HL-60 (cell line): Measurements from ENCODE around the gene EPHB4.

ENCODE experiments used
- CTCF ChIP-seq: IDR thresholded peaks from one replicate; pipeline ENCODE4 v1.5.1; 2011; ENCODE audit warnings: low read length, control low read depth, inconsistent platforms; ENCODE audit not compliant: insufficient read depth
- GABPA ChIP-seq: IDR thresholded peaks from 2 replicates; pipeline ENCODE4 v1.6.1; 2012; ENCODE audit warnings: low read depth
- POLR2AphosphoS5 ChIP-seq: IDR thresholded peaks from 2 replicates; pipeline ENCODE4 v1.6.1; 2012; ENCODE audit warnings: low read depth
- REST ChIP-seq: IDR thresholded peaks from 2 replicates; pipeline ENCODE4 v1.6.1; 2012; ENCODE audit warnings: low read depth; ENCODE audit not compliant: insufficient replicate concordance
- SPI1 ChIP-seq: IDR thresholded peaks from 2 replicates; pipeline ENCODE4 v1.6.1; 2012; ENCODE audit warnings: low read depth, mild to moderate bottlenecking, borderline replicate concordance

GRCh38 chr7:100768784-100769183, 58.5 kb downstream of the EPHB4 start:
- TF ChIP-seq CTCF (no peak), POLR2AphosphoS5 (no peak), REST (no peak), GABPA (no peak), SPI1 (no peak)
